GM18858 (cell line): ENCODE data around the gene TSPAN4.
A peak's percentile ranks its signal among the peaks of the same experiment; 100 is the strongest.

ENCODE experiments used
- ATAC-seq: cut with Tn5 transposase; IDR thresholded peaks from one replicate; pipeline ENCODE4 v1.9.1; 2021; ENCODE audit not compliant: unreplicated experiment

The TSPAN4 gene

DNA sequence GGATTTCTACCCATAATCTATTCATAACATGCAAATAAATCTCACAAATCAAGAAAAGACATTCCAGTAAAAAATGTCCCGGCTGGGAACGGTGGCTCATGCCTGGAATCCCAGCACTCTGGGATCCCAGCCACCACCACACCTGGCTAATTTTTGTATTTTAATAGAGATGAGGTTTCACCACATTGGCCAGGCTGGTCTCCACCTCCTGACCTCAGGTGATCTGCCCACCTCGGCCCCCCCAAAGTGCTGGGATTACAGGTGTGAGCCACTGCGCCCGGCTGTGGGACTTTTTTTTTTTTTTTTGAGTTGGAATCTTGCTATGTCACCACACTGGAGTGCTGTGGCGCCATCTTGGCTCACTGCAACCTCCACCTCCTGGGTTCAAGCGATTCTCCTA lies 63.3 kb downstream of the TSPAN4 start:
- ATAC-seq: no peak

DNA sequence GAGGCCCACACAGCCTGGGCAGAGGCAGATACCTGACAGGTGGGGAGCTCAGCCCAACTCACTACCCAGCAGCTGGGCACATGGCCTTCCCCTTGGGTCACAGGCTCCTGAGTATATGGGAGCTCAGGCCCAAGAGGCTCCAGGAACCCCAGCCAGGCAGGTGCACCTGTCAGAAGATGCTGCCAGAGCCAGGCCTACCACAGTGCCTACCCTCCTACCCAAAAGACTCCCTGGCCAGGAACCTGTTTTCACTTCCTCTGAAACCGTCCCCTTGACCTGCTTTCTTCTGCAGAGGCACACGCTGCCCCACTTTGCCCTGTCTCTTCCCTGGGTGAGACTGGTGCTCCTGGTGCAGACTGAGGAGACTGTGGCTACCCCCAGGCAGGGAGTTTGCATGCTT lies 65.0 kb downstream of the TSPAN4 start:
- no peak for ATAC-seq

DNA sequence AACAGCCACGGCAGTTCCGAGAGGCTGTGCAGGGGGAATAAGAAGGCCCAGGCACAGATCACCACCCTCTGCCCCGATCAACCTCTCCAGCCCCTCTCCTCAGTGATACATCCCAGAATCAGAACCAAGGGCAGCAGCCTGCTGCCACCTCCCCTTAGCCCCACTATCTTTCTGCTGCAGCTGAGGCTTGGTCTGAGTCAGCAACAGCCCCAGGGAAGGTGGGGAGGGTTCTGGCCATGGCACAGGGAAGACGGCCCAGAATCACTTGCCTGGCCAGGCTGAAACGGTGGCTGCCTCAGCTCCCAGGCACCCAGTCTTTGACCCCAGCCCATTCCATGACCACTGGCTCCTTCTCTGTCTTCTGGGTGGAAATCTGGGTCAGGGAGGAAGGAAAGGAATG lies 65.6 kb downstream of the TSPAN4 start:
- ATAC-seq: no peak

DNA sequence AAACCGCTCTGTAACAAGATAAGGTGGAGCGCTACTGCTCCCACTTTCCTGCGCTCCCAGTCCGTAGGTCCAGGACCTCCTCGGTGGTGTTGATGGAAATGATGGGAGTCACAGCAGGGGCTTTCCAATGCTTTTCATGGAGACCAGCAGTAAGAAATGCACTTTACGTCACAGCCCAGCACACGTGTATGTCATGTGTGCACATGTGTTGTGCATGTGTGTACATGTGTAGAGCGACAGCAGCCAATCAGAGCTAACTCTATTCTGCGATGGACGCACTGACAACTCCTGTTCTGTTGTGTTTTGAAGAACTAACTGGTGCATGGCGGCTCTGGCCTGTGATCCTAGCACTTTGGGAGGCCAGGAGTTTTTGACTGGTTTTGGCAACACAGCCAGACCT lies 66.8 kb downstream of the TSPAN4 start:
- no peak for ATAC-seq

DNA sequence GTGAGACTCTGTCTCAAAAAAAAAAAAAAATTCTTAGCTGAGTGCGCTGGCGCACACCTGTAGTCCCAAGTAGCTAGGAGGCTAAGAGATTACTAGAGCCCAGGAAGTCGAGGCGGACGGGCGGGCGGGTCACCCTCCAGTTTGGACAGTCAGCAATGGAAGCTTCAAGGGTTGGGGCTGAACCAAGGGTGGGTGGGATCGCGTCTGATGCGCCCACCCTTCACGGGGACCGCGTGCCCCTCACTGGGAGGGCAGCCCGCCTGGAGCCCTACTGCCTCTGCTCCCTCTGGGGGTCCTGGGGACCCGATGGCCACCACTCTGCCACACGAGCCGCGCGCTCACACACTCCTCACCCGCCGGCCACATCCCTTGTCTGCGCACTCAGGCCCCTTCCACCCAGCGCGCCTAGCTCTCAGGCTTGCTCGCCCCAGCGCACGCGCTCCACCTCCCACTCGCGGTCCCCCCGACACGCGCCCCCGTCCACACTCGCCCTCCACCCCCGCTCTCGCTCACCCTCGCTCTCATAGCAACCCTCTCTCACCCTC lies 67.5 kb downstream of the TSPAN4 start:
- no peak for ATAC-seq

DNA sequence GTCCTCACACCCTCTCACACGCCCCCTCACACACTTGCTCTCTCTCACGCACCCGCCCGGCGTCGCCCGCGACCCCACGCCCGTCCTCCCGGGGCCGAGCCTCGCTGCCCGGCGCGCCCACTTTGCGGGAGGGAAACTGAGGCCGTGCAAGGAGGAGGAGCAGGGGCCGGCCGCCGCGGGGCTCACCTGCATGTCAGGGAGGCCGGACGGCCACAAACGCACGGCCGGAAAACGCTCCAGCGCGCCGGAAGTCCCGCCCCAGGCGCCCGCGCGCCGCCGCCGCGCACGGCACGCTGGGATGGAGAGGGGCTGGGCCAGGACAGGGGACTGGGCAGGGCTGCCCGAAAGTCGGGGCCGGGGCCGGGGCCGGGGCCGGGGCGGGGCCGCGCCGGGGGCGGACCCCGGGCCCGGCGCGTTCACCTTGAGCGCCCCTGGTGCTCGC lies 68.0 kb downstream of the TSPAN4 start, which contains the start of gene CHID1:
TSS of gene CHID1 (minus strand) at position 222 of the 442 bp plus-strand sequence. CDS start 5,994 bp downstream, outside the sequence.
- ATAC-seq: peak; percentile 65

DNA sequence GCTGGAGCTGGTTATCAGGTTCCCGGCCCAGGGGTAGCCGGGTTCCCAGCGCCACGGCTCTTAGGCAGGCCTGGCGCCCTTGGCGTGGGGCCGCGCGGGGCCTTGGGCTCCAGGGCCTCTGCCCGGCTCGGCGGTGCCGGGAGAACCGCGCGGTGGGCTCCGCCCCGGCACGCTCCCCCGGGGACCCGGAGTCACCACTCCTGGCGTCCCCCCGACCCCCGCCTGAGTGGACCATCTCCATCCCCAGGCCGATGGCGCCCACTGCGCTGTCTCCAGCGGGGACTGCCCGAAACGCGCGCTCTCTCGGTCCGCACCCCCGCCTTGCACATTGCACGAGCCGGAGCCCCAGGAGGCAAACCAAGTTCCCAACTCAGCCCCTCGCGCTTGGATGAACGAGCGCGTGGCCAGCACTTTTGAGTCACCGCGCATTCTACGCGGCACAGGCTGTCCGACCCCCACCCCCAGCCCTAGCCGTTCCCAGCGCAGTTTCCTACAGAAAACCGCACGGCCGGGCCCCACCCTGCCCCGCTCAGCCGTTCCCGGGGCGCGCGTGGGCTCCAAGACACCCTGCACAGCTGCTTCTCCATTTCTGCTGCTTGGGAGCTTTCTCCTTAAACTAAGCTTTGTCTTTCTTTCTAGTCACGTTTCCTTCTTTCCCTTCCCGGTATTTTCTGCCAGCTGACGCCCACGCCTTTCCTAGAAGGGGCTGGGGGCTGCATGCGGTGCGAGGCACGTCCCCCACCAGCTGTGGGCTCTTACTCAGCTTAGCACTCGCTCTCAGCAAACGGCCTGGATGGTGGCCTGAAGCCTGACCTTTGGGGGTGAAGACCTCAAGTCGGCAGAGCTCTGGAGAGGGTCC lies 68.6 kb downstream of the TSPAN4 start:
- peak; percentile 26 for ATAC-seq

DNA sequence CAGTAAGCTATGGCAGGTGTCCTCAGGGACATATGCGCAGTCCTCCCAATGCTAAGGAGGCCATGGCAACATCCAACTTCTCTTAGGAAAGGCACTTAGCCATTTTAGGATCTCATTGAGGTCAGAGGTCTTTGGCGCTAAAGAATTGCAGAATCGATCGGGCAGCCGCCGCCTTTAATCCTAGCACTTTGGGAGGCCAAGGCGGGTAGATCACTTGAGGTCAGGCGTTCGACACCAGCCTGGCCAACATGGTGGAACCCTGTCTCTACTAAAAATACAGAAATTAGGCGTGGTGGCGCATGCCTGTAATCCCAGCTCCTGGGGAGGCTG lies 69.2 kb downstream of the TSPAN4 start:
- ATAC-seq: no peak

DNA sequence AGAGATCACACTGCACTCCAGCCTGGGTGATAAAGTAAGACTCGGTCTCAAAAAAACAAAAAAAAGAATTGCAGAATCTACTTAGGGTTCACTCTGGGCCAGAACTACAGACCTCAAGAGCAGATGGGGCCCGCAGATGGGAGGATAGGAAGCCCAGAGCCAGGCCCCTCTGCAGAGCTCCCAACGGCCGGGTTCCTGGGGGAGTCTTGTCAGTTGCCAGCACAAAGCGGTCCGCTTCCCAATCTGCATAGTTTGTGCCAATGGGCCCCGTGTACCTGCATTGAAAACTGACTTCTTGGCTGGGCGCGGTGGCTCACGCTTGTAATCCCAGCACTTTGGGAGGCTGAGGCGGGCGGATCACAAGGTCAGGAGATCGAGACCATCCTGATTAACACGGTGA lies 69.6 kb downstream of the TSPAN4 start:
- ATAC-seq: no peak

DNA sequence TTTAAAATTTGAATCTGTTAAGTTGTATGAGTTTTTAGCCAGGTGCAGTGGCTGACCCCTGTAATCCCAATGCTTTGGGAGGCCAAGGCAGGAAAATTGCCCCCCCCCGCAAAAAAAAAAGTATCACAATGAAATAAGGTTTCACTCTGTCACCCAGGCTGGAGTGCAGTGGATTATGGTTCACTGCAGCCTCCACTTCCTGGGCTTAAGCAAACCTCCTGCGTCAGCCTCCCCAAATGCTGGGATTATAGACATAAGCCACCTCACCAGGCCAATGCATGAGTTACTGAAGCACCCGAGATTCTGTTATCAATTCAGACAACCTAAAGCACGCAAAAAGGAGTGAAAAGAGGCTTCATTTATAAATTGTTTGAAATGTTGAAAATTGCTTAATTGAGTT lies 70.4 kb downstream of the TSPAN4 start:
- no peak for ATAC-seq

DNA sequence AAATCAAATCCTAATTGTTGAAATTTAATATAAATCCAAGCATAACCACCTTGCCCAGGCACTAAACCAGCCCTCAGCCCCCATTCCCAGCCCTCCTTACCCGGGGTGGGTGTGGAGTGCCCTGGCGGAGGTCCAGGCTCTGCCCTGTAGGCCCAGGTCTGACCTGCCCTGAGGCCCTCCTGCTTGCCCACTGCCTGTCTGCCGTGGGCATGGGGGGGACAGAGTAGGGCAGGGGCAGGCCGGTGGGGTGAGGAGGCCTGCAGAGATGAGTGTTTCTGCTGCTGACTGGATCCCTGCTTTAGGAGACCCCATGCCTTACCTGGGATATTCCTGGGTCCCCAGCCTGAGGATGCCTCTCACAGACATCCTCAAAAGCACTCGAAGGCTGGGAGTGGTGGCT lies 71.6 kb downstream of the TSPAN4 start:
- ATAC-seq: no peak

DNA sequence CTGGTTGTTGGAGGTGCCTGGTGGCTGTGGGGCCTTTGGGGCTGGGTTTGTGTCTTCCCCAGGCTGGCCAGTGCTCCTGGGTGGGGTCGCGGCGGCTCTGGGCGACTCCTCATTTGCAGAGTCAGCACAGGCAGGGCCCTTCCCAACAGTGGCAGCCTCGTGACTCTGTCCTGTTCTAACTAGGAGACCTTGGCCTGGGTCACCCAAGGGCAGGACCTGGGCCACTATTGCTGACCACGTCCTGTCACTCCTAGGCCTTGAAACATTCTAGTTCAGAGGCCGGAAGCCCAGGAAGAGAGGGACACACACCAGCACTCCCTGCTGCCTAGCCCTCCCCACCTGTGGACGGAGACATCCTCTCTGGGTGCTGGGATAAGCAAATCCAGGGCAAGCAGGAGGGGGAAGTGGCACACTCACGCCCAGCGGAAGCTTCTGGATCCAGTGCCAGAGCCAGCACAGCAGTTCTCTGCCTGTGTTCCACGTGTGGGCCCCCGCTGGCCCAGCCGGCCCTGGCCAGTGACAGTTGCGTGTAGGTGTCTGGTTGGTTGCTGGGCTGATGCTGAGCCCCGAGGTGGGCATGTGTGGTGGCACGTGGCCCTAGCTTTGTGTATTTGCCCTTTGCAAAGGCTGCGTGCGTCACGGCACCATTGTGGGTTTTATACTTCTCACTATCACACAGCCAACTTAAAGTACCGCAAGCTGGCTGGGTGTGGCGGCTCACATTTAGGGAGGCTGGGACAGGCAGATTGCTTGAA lies 72.3 kb downstream of the TSPAN4 start:
- no peak for ATAC-seq
